ENCODE data around the gene ARHGAP15. TPM values are rescaled to one million over a fixed set of nuclear protein-coding genes. Genes with fewer than 3 reads are reported as not detected.

ARHGAP15 gene
- polyA plus RNA-seq, 2 donors, result 0.69 to 1.1 TPM

DNA sequence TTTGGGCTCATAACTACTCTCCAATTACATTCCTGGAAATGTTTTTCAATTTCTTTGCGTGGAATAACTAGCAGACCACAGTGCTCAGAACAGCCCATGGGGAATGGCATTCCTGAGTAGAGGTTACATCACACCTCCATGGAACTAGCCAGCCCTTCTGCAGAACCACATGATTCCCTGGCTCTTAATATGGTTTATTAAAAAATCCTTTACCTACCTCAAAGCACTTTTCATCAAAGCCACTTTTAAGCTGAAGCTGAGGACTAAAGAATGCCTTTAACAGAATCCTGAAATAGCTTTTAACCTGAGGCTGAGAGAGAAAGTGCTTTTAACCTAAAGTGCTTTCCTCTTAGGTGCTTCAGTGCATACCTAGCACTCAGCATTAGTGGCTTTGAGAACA lies 376.3 kb downstream of the ARHGAP15 start:
- 91 to 97% methylated on average over 1 of the region's 1 CpG for WGBS, 2 donors
- Histone ChIP-seq H3K4me1 (ENCODE audit: control insufficient read depth in 2 of 2, insufficient read depth in 2 of 2, low read length in 1 of 2) (no peaks in the 10 kb centered on the region), H3K9me3 (ENCODE audit: control insufficient read depth in 2 of 2, insufficient read depth in 1 of 2, low read depth in 1 of 2, low read length in 1 of 2) (no peaks in the 10 kb centered on the region), H3K27me3 (ENCODE audit: control insufficient read depth in 1 of 2, insufficient read depth in 2 of 2, low read length in 2 of 2) (no peaks in the 10 kb centered on the region), H3K36me3 (ENCODE audit: control insufficient read depth in 2 of 2, insufficient read depth in 2 of 2, low read length in 1 of 2) (no peaks in the 10 kb centered on the region), H3K4me3 (ENCODE audit: low read depth in 1 of 2, low read length in 2 of 2) (no peak overlapping the region), H3K27ac (ENCODE audit: low read depth in 2 of 2, low read length in 1 of 2) (no peak overlapping the region)

DNA sequence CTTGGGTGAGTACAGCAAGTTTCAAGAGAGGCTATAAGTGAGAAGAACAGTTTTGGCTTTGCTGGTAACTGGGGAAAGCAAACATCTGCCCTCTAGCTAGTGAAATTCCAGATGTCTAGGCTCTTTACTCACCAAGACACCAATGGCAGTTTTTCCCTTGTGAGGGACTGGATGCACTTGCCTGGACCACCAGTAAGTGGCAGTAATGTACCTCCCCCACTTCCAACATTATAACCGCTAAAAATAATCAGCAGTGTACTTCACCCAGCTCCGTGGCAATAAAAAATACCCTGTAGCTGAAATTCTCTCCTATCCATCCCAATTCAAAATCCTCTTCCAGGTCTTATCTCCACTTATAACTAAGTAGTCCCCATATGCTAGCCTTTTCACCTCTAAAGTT lies 383.9 kb downstream of the ARHGAP15 start:
- Histone ChIP-seq H3K4me3 (ENCODE audit: low read depth in 1 of 2, low read length in 2 of 2) (no peak overlapping the region), H3K9me3 (ENCODE audit: control insufficient read depth in 2 of 2, insufficient read depth in 1 of 2, low read depth in 1 of 2, low read length in 1 of 2) (no peaks in the 10 kb centered on the region), H3K27me3 (ENCODE audit: control insufficient read depth in 1 of 2, insufficient read depth in 2 of 2, low read length in 2 of 2) (no peaks in the 10 kb centered on the region), H3K4me1 (ENCODE audit: control insufficient read depth in 2 of 2, insufficient read depth in 2 of 2, low read length in 1 of 2) (no peaks in the 10 kb centered on the region), H3K36me3 (ENCODE audit: control insufficient read depth in 2 of 2, insufficient read depth in 2 of 2, low read length in 1 of 2) (no peaks in the 10 kb centered on the region), H3K27ac (ENCODE audit: low read depth in 2 of 2, low read length in 1 of 2) (no peak overlapping the region)
- 12 to 16% methylated on average over 2 of the region's 2 CpGs for WGBS, 2 donors

DNA sequence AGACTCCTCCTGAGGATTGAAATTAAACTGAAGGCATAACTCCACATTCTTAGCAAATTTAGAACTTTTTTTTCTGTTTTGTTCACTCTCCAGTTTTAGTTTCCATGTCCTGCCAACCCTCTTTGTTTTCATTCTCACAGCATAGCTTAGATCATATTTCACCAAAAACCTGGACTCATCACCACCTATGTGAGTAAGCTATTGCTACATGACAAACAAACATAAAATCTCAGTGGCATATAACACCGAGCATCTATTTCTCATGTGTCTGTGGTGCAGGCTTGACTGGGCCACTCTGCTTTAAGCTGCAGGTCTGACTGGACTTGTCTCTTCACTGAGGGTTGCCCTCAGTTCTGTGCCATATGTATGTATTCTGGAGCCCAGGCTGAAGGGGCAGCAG lies 385.2 kb downstream of the ARHGAP15 start:
- Histone ChIP-seq H3K36me3 (ENCODE audit: control insufficient read depth in 2 of 2, insufficient read depth in 2 of 2, low read length in 1 of 2) (no peaks in the 10 kb centered on the region), H3K27ac (ENCODE audit: low read depth in 2 of 2, low read length in 1 of 2) (no peak overlapping the region), H3K9me3 (ENCODE audit: control insufficient read depth in 2 of 2, insufficient read depth in 1 of 2, low read depth in 1 of 2, low read length in 1 of 2) (no peaks in the 10 kb centered on the region), H3K4me1 (ENCODE audit: control insufficient read depth in 2 of 2, insufficient read depth in 2 of 2, low read length in 1 of 2) (no peaks in the 10 kb centered on the region), H3K27me3 (ENCODE audit: control insufficient read depth in 1 of 2, insufficient read depth in 2 of 2, low read length in 2 of 2) (no peaks in the 10 kb centered on the region), H3K4me3 (ENCODE audit: low read depth in 1 of 2, low read length in 2 of 2) (no peak overlapping the region)
- WGBS, 2 donors, result 7 to 49% methylated on average over 1 of the region's 1 CpG

DNA sequence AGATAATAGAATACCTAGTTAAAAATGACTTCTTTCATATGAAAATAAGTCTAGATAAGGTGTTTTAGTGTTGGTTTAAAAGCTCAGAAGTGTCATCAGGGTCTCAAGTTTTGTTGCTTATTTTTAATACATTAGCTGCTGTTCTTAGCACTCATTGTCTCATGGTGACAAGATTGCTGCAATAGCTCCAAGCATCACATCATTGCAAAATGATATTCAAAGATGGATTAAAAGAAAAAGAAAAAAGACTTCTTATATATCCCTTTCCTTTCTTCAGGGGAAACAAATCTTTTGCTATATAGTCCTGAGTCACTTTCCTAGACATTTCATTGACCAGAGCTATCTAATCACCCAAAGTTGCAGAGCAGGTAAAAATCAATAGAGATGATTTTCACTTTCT lies 386.1 kb downstream of the ARHGAP15 start:
- Histone ChIP-seq H3K27me3 (ENCODE audit: control insufficient read depth in 1 of 2, insufficient read depth in 2 of 2, low read length in 2 of 2) (no peaks in the 10 kb centered on the region), H3K9me3 (ENCODE audit: control insufficient read depth in 2 of 2, insufficient read depth in 1 of 2, low read depth in 1 of 2, low read length in 1 of 2) (no peaks in the 10 kb centered on the region), H3K36me3 (ENCODE audit: control insufficient read depth in 2 of 2, insufficient read depth in 2 of 2, low read length in 1 of 2) (no peaks in the 10 kb centered on the region), H3K4me1 (ENCODE audit: control insufficient read depth in 2 of 2, insufficient read depth in 2 of 2, low read length in 1 of 2) (no peaks in the 10 kb centered on the region), H3K4me3 (ENCODE audit: low read depth in 1 of 2, low read length in 2 of 2) (no peak overlapping the region), H3K27ac (ENCODE audit: low read depth in 2 of 2, low read length in 1 of 2) (no peak overlapping the region)

GRCh38 chr2:143519521-143519920 lies 390.3 kb downstream of the ARHGAP15 start:
- no peak overlapping the region for H3K4me3 ChIP-seq (ENCODE audit: low read depth in 1 of 2, low read length in 2 of 2)
- 67 to 72% methylated on average over 3 of the region's 3 CpGs for WGBS, 2 donors
- no peaks in the 10 kb centered on the region for H3K36me3 ChIP-seq (ENCODE audit: control insufficient read depth in 2 of 2, insufficient read depth in 2 of 2, low read length in 1 of 2)
- no peaks in the 10 kb centered on the region for H3K4me1 ChIP-seq (ENCODE audit: control insufficient read depth in 2 of 2, insufficient read depth in 2 of 2, low read length in 1 of 2)
- H3K27me3 ChIP-seq (ENCODE audit: control insufficient read depth in 1 of 2, insufficient read depth in 2 of 2, low read length in 2 of 2), result no peaks in the 10 kb centered on the region
- H3K9me3 ChIP-seq (ENCODE audit: control insufficient read depth in 2 of 2, insufficient read depth in 1 of 2, low read depth in 1 of 2, low read length in 1 of 2), result no peaks in the 10 kb centered on the region
- no peak overlapping the region for H3K27ac ChIP-seq (ENCODE audit: low read depth in 2 of 2, low read length in 1 of 2)

GRCh38 chr2:143521396-143521795 lies 392.2 kb downstream of the ARHGAP15 start:
- H3K4me1 ChIP-seq (ENCODE audit: control insufficient read depth in 2 of 2, insufficient read depth in 2 of 2, low read length in 1 of 2), result no peaks in the 10 kb centered on the region
- H3K9me3 ChIP-seq (ENCODE audit: control insufficient read depth in 2 of 2, insufficient read depth in 1 of 2, low read depth in 1 of 2, low read length in 1 of 2), result no peaks in the 10 kb centered on the region
- 61 to 70% methylated on average over 3 of the region's 3 CpGs for WGBS, 2 donors
- H3K36me3 ChIP-seq (ENCODE audit: control insufficient read depth in 2 of 2, insufficient read depth in 2 of 2, low read length in 1 of 2), result no peaks in the 10 kb centered on the region
- H3K27me3 ChIP-seq (ENCODE audit: control insufficient read depth in 1 of 2, insufficient read depth in 2 of 2, low read length in 2 of 2), result no peaks in the 10 kb centered on the region
- H3K27ac ChIP-seq (ENCODE audit: low read depth in 2 of 2, low read length in 1 of 2), result no peak overlapping the region
- no peak overlapping the region for H3K4me3 ChIP-seq (ENCODE audit: low read depth in 1 of 2, low read length in 2 of 2)

GRCh38 chr2:143522699-143523098 lies 393.5 kb downstream of the ARHGAP15 start:
- H3K9me3 ChIP-seq (ENCODE audit: control insufficient read depth in 2 of 2, insufficient read depth in 1 of 2, low read depth in 1 of 2, low read length in 1 of 2), result no peaks in the 10 kb centered on the region
- 90 to 91% methylated on average over 2 of the region's 2 CpGs for WGBS, 2 donors
- no peaks in the 10 kb centered on the region for H3K36me3 ChIP-seq (ENCODE audit: control insufficient read depth in 2 of 2, insufficient read depth in 2 of 2, low read length in 1 of 2)
- H3K27ac ChIP-seq (ENCODE audit: low read depth in 2 of 2, low read length in 1 of 2), result no peak overlapping the region
- no peaks in the 10 kb centered on the region for H3K27me3 ChIP-seq (ENCODE audit: control insufficient read depth in 1 of 2, insufficient read depth in 2 of 2, low read length in 2 of 2)
- H3K4me1 ChIP-seq (ENCODE audit: control insufficient read depth in 2 of 2, insufficient read depth in 2 of 2, low read length in 1 of 2), result no peaks in the 10 kb centered on the region
- no peak overlapping the region for H3K4me3 ChIP-seq (ENCODE audit: low read depth in 1 of 2, low read length in 2 of 2)

- H3K4me1 ChIP-seq (ENCODE audit: control insufficient read depth in 2 of 2, insufficient read depth in 2 of 2, low read length in 1 of 2), result no peaks in the 10 kb centered on the region
- no peak overlapping the region for H3K27ac ChIP-seq (ENCODE audit: low read depth in 2 of 2, low read length in 1 of 2)
- WGBS, 2 donors, result 34 to 63% methylated on average over 2 of the region's 2 CpGs
- no peaks in the 10 kb centered on the region for H3K36me3 ChIP-seq (ENCODE audit: control insufficient read depth in 2 of 2, insufficient read depth in 2 of 2, low read length in 1 of 2)
- H3K27me3 ChIP-seq (ENCODE audit: control insufficient read depth in 1 of 2, insufficient read depth in 2 of 2, low read length in 2 of 2), result no peaks in the 10 kb centered on the region
- no peaks in the 10 kb centered on the region for H3K9me3 ChIP-seq (ENCODE audit: control insufficient read depth in 2 of 2, insufficient read depth in 1 of 2, low read depth in 1 of 2, low read length in 1 of 2)
- H3K4me3 ChIP-seq (ENCODE audit: low read depth in 1 of 2, low read length in 2 of 2), result no peak overlapping the region
Observed at GRCh38 chr2:143524119-143524553, 394.9 kb downstream of the ARHGAP15 start.

GRCh38 chr2:143524559-143525401 lies 395.6 kb downstream of the ARHGAP15 start:
- H3K27me3 ChIP-seq (ENCODE audit: control insufficient read depth in 1 of 2, insufficient read depth in 2 of 2, low read length in 2 of 2), result no peaks in the 10 kb centered on the region
- H3K27ac ChIP-seq (ENCODE audit: low read depth in 2 of 2, low read length in 1 of 2), result no peak overlapping the region
- H3K36me3 ChIP-seq (ENCODE audit: control insufficient read depth in 2 of 2, insufficient read depth in 2 of 2, low read length in 1 of 2), result no peaks in the 10 kb centered on the region
- H3K9me3 ChIP-seq (ENCODE audit: control insufficient read depth in 2 of 2, insufficient read depth in 1 of 2, low read depth in 1 of 2, low read length in 1 of 2), result no peaks in the 10 kb centered on the region
- no peak overlapping the region for H3K4me3 ChIP-seq (ENCODE audit: low read depth in 1 of 2, low read length in 2 of 2)
- no peaks in the 10 kb centered on the region for H3K4me1 ChIP-seq (ENCODE audit: control insufficient read depth in 2 of 2, insufficient read depth in 2 of 2, low read length in 1 of 2)
- 68 to 70% methylated on average over 6 of the region's 6 CpGs for WGBS, 2 donors

GRCh38 chr2:143525402-143525860 lies 396.2 kb downstream of the ARHGAP15 start:
- 36 to 39% methylated on average over 2 of the region's 2 CpGs for WGBS, 2 donors
- peak overlapping the region in 1 of 2 donors; percentile 33 for H3K27ac ChIP-seq (ENCODE audit: low read depth in 2 of 2, low read length in 1 of 2)
- no peak overlapping the region for H3K4me3 ChIP-seq (ENCODE audit: low read depth in 1 of 2, low read length in 2 of 2)
- no peaks in the 10 kb centered on the region for H3K36me3 ChIP-seq (ENCODE audit: control insufficient read depth in 2 of 2, insufficient read depth in 2 of 2, low read length in 1 of 2)
- no peaks in the 10 kb centered on the region for H3K9me3 ChIP-seq (ENCODE audit: control insufficient read depth in 2 of 2, insufficient read depth in 1 of 2, low read depth in 1 of 2, low read length in 1 of 2)
- no peaks in the 10 kb centered on the region for H3K27me3 ChIP-seq (ENCODE audit: control insufficient read depth in 1 of 2, insufficient read depth in 2 of 2, low read length in 2 of 2)
- no peaks in the 10 kb centered on the region for H3K4me1 ChIP-seq (ENCODE audit: control insufficient read depth in 2 of 2, insufficient read depth in 2 of 2, low read length in 1 of 2)
